ENCODE measurements around the gene SMG6. TPM values are rescaled to one million over a fixed set of nuclear protein-coding genes. Genes with fewer than 3 reads are reported as not detected.

Gene SMG6
- total and polyA plus RNA-seq, 2 of the 13 experiments (the other 11 are each of a cell fraction or from before 2014, with no cell fraction given): 4.6 to 14.6 TPM

GRCh38 chr17:2058586-2059546 lies 244.7 kb downstream of the SMG6 start:
- intact Hi-C loops (cut with micrococcal nuclease; ENCODE audit: unreplicated experiment) (no loop called here), in situ Hi-C loops (cut with HindIII; ENCODE audit: extremely low pct_ligation_motif_present, low pct_unique_long_range_greater_than_20kb) (no loop called here)
- no TSS peak for BruUV-seq (replicated peaks)
- H3K4me2 ChIP-seq (ENCODE audit: low read depth, low read length): no peak overlapping the region
- H3K27me3 ChIP-seq (ENCODE audit: control insufficient read depth in 1 of 2, insufficient read depth in 2 of 2, low read length in 2 of 2): peaks cover 0 to 5% of the 10 kb centered on the region in 2 experiments; a peak in 2 of 5 replicates
- peaks cover 2 to 3% of the 10 kb centered on the region in 2 experiments; a peak in 3 of 5 replicates for H3K36me3 ChIP-seq (replicated peaks in 1 of 2; ENCODE audit: control insufficient read depth in 1 of 2, insufficient read depth in 2 of 2, low read length in 2 of 2)
- no peak for FAIRE-seq
- no peak overlapping the region for H3K4me3 ChIP-seq (replicated peaks in 1 of 3; ENCODE audit: insufficient read depth in 1 of 3, low read depth in 2 of 3, low read length in 3 of 3)
- no peak overlapping the region for H3K27ac ChIP-seq (ENCODE audit: extremely low read length, insufficient read depth, low read length)
- H3K9ac ChIP-seq (ENCODE audit: insufficient read depth, low read depth, low read length): no peak overlapping the region
- H2AFZ ChIP-seq (ENCODE audit: low read length): no peak overlapping the region
- ChIA-PET CTCF (ENCODE audit: low intra/inter-chr PET ratio, low total read pairs) (interaction anchor here (0.9 kb wide), 1 partner anchor 186 kb away, joined by 4 read pairs; no protein-coding TSS in a partner anchor), POLR2A (no interaction called here)
- H4K20me1 ChIP-seq (ENCODE audit: insufficient read depth, low read length): peaks cover 9% of the 10 kb centered on the region; the same call in 1 of the 2 replicates
- ATAC-seq: no peak
- peaks cover 7% of the 10 kb centered on the region for H3K4me1 ChIP-seq (ENCODE audit: insufficient read depth, low read length)
- WGBS (ENCODE audit: low lambda C conversion rate): 91% methylated on average over 43 of the region's 78 CpGs
- no peaks in the 10 kb centered on the region for H3K79me2 ChIP-seq (ENCODE audit: insufficient read depth, low read length)
- H3K9me3 ChIP-seq (ENCODE audit: low read length): no peaks in the 10 kb centered on the region
- DNase-seq (ENCODE audit: low spot score): no peak
- TF ChIP-seq ZNF770 (CRISPR knock-in tag; IDR thresholded peaks at IDR 0.05): no peak
- no peak for TF ChIP-seq EZH2 (conservative IDR thresholded peaks at IDR 0.05; ENCODE audit: low read depth, low read length)
- TF ChIP-seq ZMYM4 (CRISPR knock-in tag; IDR thresholded peaks at IDR 0.05): no peak
- no peak for TF ChIP-seq ZNF496 (CRISPR knock-in tag; IDR thresholded peaks at IDR 0.05; ENCODE audit: insufficient replicate concordance)
- TF ChIP-seq NFAT5 (CRISPR knock-in tag; IDR thresholded peaks at IDR 0.05): no peak
- TF ChIP-seq HNF4A (CRISPR knock-in tag; IDR thresholded peaks at IDR 0.05): no peak
- TF ChIP-seq ETV5 (CRISPR knock-in tag; IDR thresholded peaks at IDR 0.05; ENCODE audit: borderline replicate concordance): no peak
- no peak for TF ChIP-seq ZNF329 (CRISPR knock-in tag; IDR thresholded peaks at IDR 0.05; ENCODE audit: low read depth)
- no peak for TF ChIP-seq SRSF1 (optimal IDR thresholded peaks at IDR 0.05; ENCODE audit: low read depth, low read length)
- TF ChIP-seq HOXA3 (CRISPR knock-in tag; IDR thresholded peaks at IDR 0.05): peak; percentile 64
- TF ChIP-seq FOXC1 (CRISPR knock-in tag; IDR thresholded peaks at IDR 0.05; ENCODE audit: borderline replicate concordance): no peak
- TF ChIP-seq XRCC5 (optimal IDR thresholded peaks at IDR 0.05; ENCODE audit: low read length): no peak
- TF ChIP-seq GFI1 (CRISPR knock-in tag; IDR thresholded peaks at IDR 0.05; ENCODE audit: borderline replicate concordance): no peak
- no peak for TF ChIP-seq ZNF768 (CRISPR knock-in tag; IDR thresholded peaks at IDR 0.05)
- TF ChIP-seq NR2F1 (CRISPR knock-in tag; IDR thresholded peaks at IDR 0.05): no peak

Measured in HepG2 (cell line).